H1 (cell line): ENCODE data around the gene LRRC30. TPM values are rescaled to one million over a fixed set of nuclear protein-coding genes. Genes with fewer than 3 reads are reported as not detected.

Source experiments
- CTCF ChIA-PET: fragments of 300-600 bp; sonication (Branson Sonifier 250); formaldehyde crosslinking; loops from one replicate; lab custom pipeline; 2021; ENCODE audit not compliant: partially characterized antibody; lab: Charles Lee
- POLR2A ChIA-PET: fragments of 300-600 bp; sonication (Branson Sonifier 250); formaldehyde crosslinking; loops from one replicate; lab custom pipeline; 2021; ENCODE audit warnings: inconsistent platforms; ENCODE audit not compliant: partially characterized antibody; lab: Charles Lee
- DNase-seq, 2 experiments: peaks; one replicate each; pipeline versions ENCODE4 v3.0.0 to v3.0.0-alpha.2; 2010 to 2022; ENCODE audit warnings: low spot score in 2 of 2, low read depth in 1 of 2, mixed read lengths in 1 of 2
- FAIRE-seq: peaks from 2 replicates; lab custom pipeline; 2011; peaks lifted over from hg19 to GRCh38; lab: Jason Lieb, UNC
- H2AFZ ChIP-seq: 2 replicates; pipeline ENCODE4 v1.8.1; 2012; ENCODE audit warnings: low read length, inconsistent platforms
- H2AK5ac ChIP-seq: 2 replicates; pipeline ENCODE4 v1.6.1; 2013; ENCODE audit warnings: low read depth, low read length
- H2BK120ac ChIP-seq: replicated peaks from 2 replicates; pipeline ENCODE3; 2013; ENCODE audit warnings: low read depth, low read length, inconsistent platforms
- H2BK12ac ChIP-seq: 2 replicates; pipeline ENCODE4 v1.6.1; 2013; ENCODE audit warnings: low read depth, low read length
- H2BK15ac ChIP-seq: 2 replicates; pipeline ENCODE4 v1.6.1; 2013; ENCODE audit warnings: low read length
- H2BK20ac ChIP-seq: 2 replicates; pipeline ENCODE4 v1.6.1; 2013; ENCODE audit warnings: low read length
- H2BK5ac ChIP-seq: 2 replicates; pipeline ENCODE4 v1.6.1; 2013; ENCODE audit warnings: low read depth, low read length
- H3K14ac ChIP-seq: 2 replicates; pipeline ENCODE4 v1.6.1; 2013; ENCODE audit warnings: inconsistent platforms; ENCODE audit not compliant: insufficient read length
- H3K18ac ChIP-seq: 2 replicates; pipeline ENCODE4 v1.6.1; 2013; ENCODE audit warnings: low read length; ENCODE audit errors: extremely low read depth
- H3K23ac ChIP-seq: 2 replicates; pipeline ENCODE4 v1.6.1; 2013; ENCODE audit warnings: inconsistent platforms; ENCODE audit not compliant: insufficient read length
- H3K23me2 ChIP-seq: 2 replicates; pipeline ENCODE4 v1.6.1; 2013; ENCODE audit warnings: low read depth, low read length
- H3K27ac ChIP-seq: 2 replicates; pipeline ENCODE4 v1.6.1; 2011; ENCODE audit warnings: low read depth, low read length, inconsistent platforms
- H3K27me3 ChIP-seq, 4 experiments: replicated peaks in 1 of 4; 1 replicate in 1 of 4; 2 replicates in 3 of 4; pipeline versions ENCODE4 v1.6.1 to v1.8.1; 2011 to 2013; ENCODE audit warnings: low read length in 3 of 4, mild to moderate bottlenecking in 3 of 4, inconsistent platforms in 2 of 4, mixed read lengths in 2 of 4, moderate library complexity in 1 of 4; ENCODE audit not compliant: control insufficient read depth in 3 of 4, insufficient read depth in 3 of 4; ENCODE audit errors: extremely low read depth in 1 of 4
- H3K36me3 ChIP-seq, 4 experiments: 2 replicates each; pipeline versions ENCODE4 v1.6.1 to v1.8.1; 2011 to 2013; ENCODE audit warnings: mild to moderate bottlenecking in 4 of 4, low read length in 3 of 4, moderate library complexity in 2 of 4, control low read depth in 1 of 4, inconsistent platforms in 1 of 4; ENCODE audit not compliant: insufficient read depth in 4 of 4, control insufficient read depth in 2 of 4
- H3K4ac ChIP-seq: replicated peaks from 2 replicates; pipeline ENCODE3; 2013; ENCODE audit warnings: low read length, low read depth, mixed read lengths, inconsistent platforms; ENCODE audit not compliant: insufficient read length
- H3K4me1 ChIP-seq, 4 experiments: replicated peaks in 1 of 4; 1 replicate in 1 of 4; 2 replicates in 3 of 4; pipeline versions ENCODE4 v1.6.1 to v1.8.1; 2011 to 2013; ENCODE audit warnings: low read length in 3 of 4, inconsistent platforms in 2 of 4, mixed read lengths in 1 of 4; ENCODE audit not compliant: insufficient read depth in 4 of 4, control insufficient read depth in 3 of 4
- H3K4me2 ChIP-seq, 2 experiments: 2 replicates each; pipeline versions ENCODE4 v1.6.1 to v1.8.1; 2011 to 2013; ENCODE audit warnings: low read depth in 2 of 2, low read length in 2 of 2, control low read depth in 1 of 2, inconsistent platforms in 1 of 2, mild to moderate bottlenecking in 1 of 2; ENCODE audit not compliant: insufficient read depth in 1 of 2
- H3K4me3 ChIP-seq, 4 experiments: fragments of 200-600, 300-600 bp in 1 of 4; sonication (generic), shearing (Covaris generic), sonication (Bioruptor Twin) in 1 of 4; 2 replicates each; pipeline versions ENCODE4 v1.5.1 to v1.8.1; 2011 to 2016; ENCODE audit warnings: low read length in 4 of 4, low read depth in 3 of 4, control low read depth in 2 of 4, inconsistent platforms in 2 of 4, mild to moderate bottlenecking in 2 of 4, mixed read lengths in 1 of 4, moderate library complexity in 1 of 4; ENCODE audit not compliant: insufficient read depth in 2 of 4; ENCODE audit errors: extremely low read depth in 1 of 4
- H3K56ac ChIP-seq: replicated peaks from 2 replicates; pipeline ENCODE3; 2013; ENCODE audit warnings: low read depth, mild to moderate bottlenecking, mixed read lengths, low read length, inconsistent platforms; ENCODE audit not compliant: insufficient read length
- H3K79me1 ChIP-seq: 2 replicates; pipeline ENCODE4 v1.6.1; 2013; ENCODE audit warnings: low read depth, low read length, control low read depth
- H3K79me2 ChIP-seq, 2 experiments: 2 replicates each; pipeline versions ENCODE4 v1.6.1 to v1.8.1; 2012 to 2013; ENCODE audit warnings: low read length in 2 of 2, mild to moderate bottlenecking in 2 of 2, inconsistent platforms in 1 of 2; ENCODE audit not compliant: insufficient read depth in 2 of 2, control insufficient read depth in 1 of 2
- H3K9ac ChIP-seq, 4 experiments: replicated peaks in 1 of 4; 1 replicate in 1 of 4; 2 replicates in 3 of 4; pipeline versions ENCODE4 v1.6.1 to v1.8.1; 2011 to 2013; ENCODE audit warnings: low read depth in 3 of 4, low read length in 3 of 4, control low read depth in 2 of 4, mild to moderate bottlenecking in 2 of 4, moderate library complexity in 2 of 4, inconsistent platforms in 1 of 4; ENCODE audit errors: extremely low read depth in 1 of 4
- H3K9me3 ChIP-seq, 2 experiments: 2 replicates each; pipeline versions ENCODE4 v1.6.1 to v1.8.1; 2012 to 2013; ENCODE audit warnings: mild to moderate bottlenecking in 2 of 2, moderate library complexity in 2 of 2, control low read depth in 1 of 2, inconsistent platforms in 1 of 2, low read depth in 1 of 2, low read length in 1 of 2, mixed read lengths in 1 of 2; ENCODE audit not compliant: insufficient read depth in 2 of 2
- H4K20me1 ChIP-seq, 2 experiments: replicated peaks in 1 of 2; 2 replicates each; pipeline versions ENCODE3 to v1.8.1; 2011 to 2013; ENCODE audit warnings: inconsistent platforms in 2 of 2, low read length in 2 of 2, mild to moderate bottlenecking in 1 of 2; ENCODE audit not compliant: insufficient read depth in 2 of 2, control insufficient read depth in 1 of 2
- H4K5ac ChIP-seq: 2 replicates; pipeline ENCODE4 v1.6.1; 2013; ENCODE audit warnings: low read length, low read depth, mixed read lengths, inconsistent platforms; ENCODE audit not compliant: insufficient read length
- H4K8ac ChIP-seq: 2 replicates; pipeline ENCODE4 v1.8.0; 2013; ENCODE audit warnings: mild to moderate bottlenecking, moderate library complexity, low read length, inconsistent platforms; ENCODE audit not compliant: insufficient read depth; ENCODE audit errors: extremely low read depth
- H4K91ac ChIP-seq: replicated peaks from 2 replicates; pipeline ENCODE3; 2013; ENCODE audit warnings: low read length, mixed read lengths, inconsistent platforms; ENCODE audit not compliant: insufficient read length
- BACH1 ChIP-seq: IDR thresholded peaks from 2 replicates; pipeline ENCODE4 v1.6.1; 2012; ENCODE audit warnings: low read length, improper control_type of control experiment
- CBX5 ChIP-seq: fragments of 300-800, 300-1000 bp; sonication (generic); IDR thresholded peaks from 2 replicates; pipeline ENCODE4 v1.7.1; 2016; ENCODE audit warnings: antibody characterized with exemption, low read length, low read depth
- CBX8 ChIP-seq: fragments of 300-800, 300-1000 bp; sonication (generic); IDR thresholded peaks from 2 replicates; pipeline ENCODE4 v1.7.1; 2016; ENCODE audit warnings: low read depth, low read length, borderline replicate concordance
- CEBPB ChIP-seq: IDR thresholded peaks from 2 replicates; pipeline ENCODE4 v1.6.1; 2012; ENCODE audit warnings: low read depth, low read length
- EZH2 ChIP-seq: fragments of 200-600 bp; sonication (generic); IDR thresholded peaks from 2 replicates; pipeline ENCODE4 v1.7.1; 2012; ENCODE audit warnings: low read depth, mild to moderate bottlenecking, moderate library complexity, low read length, inconsistent platforms; ENCODE audit not compliant: severe bottlenecking
- JUND ChIP-seq: IDR thresholded peaks from 2 replicates; pipeline ENCODE4 v1.6.1; 2011; ENCODE audit warnings: mild to moderate bottlenecking, improper control_type of control experiment, low read length
- KDM5A ChIP-seq: fragments of 200-600 bp; IDR thresholded peaks from 2 replicates; pipeline ENCODE4 v1.7.1; 2012; ENCODE audit warnings: mild to moderate bottlenecking, low read length, inconsistent platforms, mixed read lengths
- MAFK ChIP-seq: IDR thresholded peaks from 2 replicates; pipeline ENCODE4 v1.6.1; 2012; ENCODE audit warnings: low read depth, mild to moderate bottlenecking, improper control_type of control experiment, low read length
- PHF8 ChIP-seq: fragments of 200-600 bp; sonication (generic); conservative IDR thresholded peaks from 2 replicates; pipeline ENCODE4 v1.7.1; 2012; ENCODE audit warnings: low read depth, mild to moderate bottlenecking, inconsistent platforms, low read length, moderate library complexity
- POLR2A ChIP-seq, 2 experiments: IDR thresholded peaks; 1 replicate in 1 of 2; 2 replicates in 1 of 2; pipeline ENCODE4 v1.6.1; 2011; ENCODE audit warnings: low read depth in 2 of 2, low read length in 2 of 2, mild to moderate bottlenecking in 2 of 2; ENCODE audit errors: control extremely low read depth in 1 of 2
- POLR2AphosphoS5 ChIP-seq: IDR thresholded peaks from 2 replicates; pipeline ENCODE4 v1.6.1; 2011; ENCODE audit warnings: low read depth, low read length
- RXRA ChIP-seq: IDR thresholded peaks from 2 replicates; pipeline ENCODE4 v1.6.1; 2011; ENCODE audit warnings: low read depth, mild to moderate bottlenecking, low read length, moderate library complexity; ENCODE audit not compliant: insufficient read depth
- SP1 ChIP-seq: IDR thresholded peaks from 2 replicates; pipeline ENCODE4 v1.6.1; 2011; ENCODE audit warnings: low read depth, low read length
- SUZ12 ChIP-seq: fragments of 200-600 bp; sonication (generic); IDR thresholded peaks from 2 replicates; pipeline ENCODE4 v1.6.1; 2012; ENCODE audit warnings: mild to moderate bottlenecking, inconsistent platforms, low read length, moderate library complexity, mixed read lengths
- WGBS, 2 experiments: shearing (Covaris generic) in 1 of 2; methylation state at CpG; one replicate each; pipeline versions ENCODE4 v1.1.6 to v1.1.7; 2013 to 2015; ENCODE audit warnings: low lambda C conversion rate in 2 of 2, mixed read lengths in 2 of 2, inconsistent platforms in 1 of 2, low coverage in 1 of 2, missing lambda C conversion rate in 1 of 2; ENCODE audit not compliant: insufficient replicate concordance in 2 of 2, insufficient coverage in 1 of 2, insufficient read length in 1 of 2; ENCODE audit errors: extremely low coverage in 1 of 2, missing lambda C conversion rate in 1 of 2; 5-methylcytosine and 5-hydroxymethylcytosine counted together
- polyA plus RNA-seq, 7 experiments: library from polyadenylated mRNA; depleted of rRNA in 3 of 7; stranded (reverse) in 5 of 7; unstranded in 2 of 7; fragments of >200 nt in 5 of 7; fragments of 200-250 nt in 2 of 7; gene quantifications; 1 replicate in 5 of 7; 2 replicates in 1 of 7; 4 replicates in 1 of 7; pipeline versions ENCODE4 v1.2.1 to v1.2.3, GENCODE V29; 2011 to 2013; ENCODE audit warnings: missing spikeins in 2 of 7, mixed read lengths in 2 of 7
- total RNA-seq: library from RNA; stranded (reverse); fragmentation: NEBNext Ultra II Directional; extraction: Animal tissue kit (Norgen Biotek cat#: 25700); gene quantifications from 2 replicates; pipeline ENCODE4 v1.2.1, GENCODE V29; 2021

LRRC30 gene
- total and polyA plus RNA-seq, 2 of the 8 experiments (the other 6 are each of a cell fraction or from before 2014, with no cell fraction given), result not detected

DNA sequence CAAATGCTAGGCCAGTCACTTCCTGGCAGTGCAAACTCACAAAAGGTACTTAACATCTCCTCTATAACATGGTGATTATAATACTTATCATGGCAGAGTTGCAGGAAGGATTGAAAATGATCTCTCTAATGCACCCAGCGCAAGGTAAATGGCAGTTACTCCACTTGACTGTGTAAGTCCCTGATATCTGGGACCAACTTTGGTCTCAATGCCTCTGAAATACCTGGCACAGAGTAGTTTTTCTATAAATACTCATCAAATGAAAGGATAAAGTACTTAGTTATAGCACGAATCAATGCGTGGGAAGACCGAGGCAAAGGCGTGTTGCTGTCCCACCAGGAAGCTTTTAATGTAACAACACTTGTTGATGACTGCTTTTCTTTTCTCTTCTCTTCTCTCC lies 24.8 kb downstream of the LRRC30 start:
- Histone ChIP-seq H4K8ac (no peak overlapping the region), H3K18ac (no peak overlapping the region), H3K4me1 (peaks cover 0 to 6% (median 0%) of the 10 kb centered on the region in 4 experiments; a peak in 2 of 7 replicates), H2BK20ac (no peak overlapping the region), H3K79me2 (no peaks in the 10 kb centered on the region), H3K23ac (no peak overlapping the region), H4K5ac (no peak overlapping the region), H3K4ac (no peak overlapping the region), H3K9ac (no peak overlapping the region), H2AFZ (no peak overlapping the region), H3K23me2 (no peaks in the 10 kb centered on the region), H2BK15ac (no peak overlapping the region), H3K4me3 (no peak overlapping the region), H3K79me1 (no peaks in the 10 kb centered on the region), H2BK5ac (no peak overlapping the region), H3K4me2 (no peak overlapping the region), H3K9me3 (no peaks in the 10 kb centered on the region), H3K27ac (no peak overlapping the region), H2AK5ac (no peak overlapping the region), H4K20me1 (no peaks in the 10 kb centered on the region), H3K27me3 (no peaks in the 10 kb centered on the region), H3K14ac (no peak overlapping the region), H4K91ac (no peak overlapping the region), H2BK120ac (no peak overlapping the region), H2BK12ac (no peak overlapping the region), H3K56ac (no peak overlapping the region), H3K36me3 (no peaks in the 10 kb centered on the region)
- no peak for TF ChIP-seq KDM5A
- TF ChIP-seq JUND, result no peak
- TF ChIP-seq PHF8, result no peak
- TF ChIP-seq MAFK, result no peak
- TF ChIP-seq EZH2, result no peak
- no peak for TF ChIP-seq CBX8
- no peak for TF ChIP-seq SUZ12
- no peak for TF ChIP-seq CEBPB
- TF ChIP-seq POLR2A (IDR thresholded peaks at IDR 0.05; ENCODE audit: control extremely low read depth in 1 of 2, low read depth in 2 of 2, low read length in 2 of 2), result no peak
- no peak for TF ChIP-seq BACH1
- no peak for TF ChIP-seq RXRA
- no peak for TF ChIP-seq SP1
- TF ChIP-seq POLR2AphosphoS5, result no peak
- no peak for TF ChIP-seq CBX5
- WGBS, 2 experiments, result 97% methylated on average over 5 of the region's 5 CpGs; no CpG with 5 or more reads in 1 of the 2 experiments
- CTCF ChIA-PET, result interaction anchor here (1.1 kb wide), 1 partner anchor 33 kb away, joined by 3 read pairs; no protein-coding TSS in a partner anchor
- FAIRE-seq, result no peak
- no peak for DNase-seq
- POLR2A ChIA-PET, result no interaction called here
